Breast epithelium (tissue), 3 donors: Measurements from ENCODE around the gene ZNF546.

Source experiments
- POLR2A ChIP-seq: fragments of 450-650 bp; IDR thresholded peaks from one replicate; pipeline ENCODE4 v1.6.1; 2016; ENCODE audit warnings: antibody characterized with exemption, mild to moderate bottlenecking, moderate library complexity
- POLR2AphosphoS5 ChIP-seq, 3 donors: sonication (generic); formaldehyde crosslinking; IDR thresholded peaks; one replicate each; pipeline ENCODE4 v1.6.1; 2017; ENCODE audit warnings: antibody characterized with exemption in 3 of 3

DNA sequence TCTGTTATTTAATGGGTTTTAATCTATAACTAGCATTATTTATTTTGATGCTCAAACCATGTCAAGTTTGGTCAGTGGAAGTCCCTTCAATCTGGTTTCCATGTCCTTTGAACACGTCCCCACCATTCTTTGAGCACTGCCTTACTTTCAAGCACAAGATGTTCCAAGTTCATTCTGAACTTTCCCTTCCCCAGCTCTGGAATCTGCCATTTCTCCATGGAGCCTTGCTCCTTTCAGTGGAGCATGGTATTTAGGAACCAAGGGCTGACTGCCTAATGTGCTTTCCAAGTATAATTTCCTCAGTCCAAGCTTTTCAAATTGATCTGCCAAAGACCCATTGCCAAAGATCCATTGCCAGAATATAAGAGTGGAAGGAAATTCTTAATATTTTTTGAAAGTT lies 1.1 kb upstream of the ZNF546 start:
- TF ChIP-seq POLR2AphosphoS5 (IDR thresholded peaks at IDR 0.05) (no peak), POLR2A (no peak)
